ENCODE data around the gene AZIN2.
"Not testable (repeated sequence)": the region's sequence is repeated elsewhere in the genome, so short reads cannot be mapped to it uniquely, and the experiment has no call there.

The AZIN2 gene

GRCh38 chr1:33131191-33131590 is 50.2 kb downstream of the AZIN2 start:
- no peak for DNase-seq

GRCh38 chr1:33132549-33132948 is 51.6 kb downstream of the AZIN2 start:
- DNase-seq: no peak

GRCh38 chr1:33133478-33134105 is 52.6 kb downstream of the AZIN2 start:
- DNase-seq: no peak

GRCh38 chr1:33136041-33136440 is 55.1 kb downstream of the AZIN2 start:
- DNase-seq: not testable (repeated sequence)

GRCh38 chr1:33137800-33138199 is 56.8 kb downstream of the AZIN2 start:
- no peak for DNase-seq

GRCh38 chr1:33140153-33141149 is 59.5 kb downstream of the AZIN2 start:
- DNase-seq: no peak

- DNase-seq: no peak
Observed at GRCh38 chr1:33141216-33141615, 60.3 kb downstream of the AZIN2 start.

- no peak for DNase-seq
Observed at GRCh38 chr1:33141781-33142180, 60.8 kb downstream of the AZIN2 start.

- DNase-seq: no peak
Observed at GRCh38 chr1:33142483-33143064, 61.6 kb downstream of the AZIN2 start.

- no peak for DNase-seq
Observed at GRCh38 chr1:33143176-33143575, 62.2 kb downstream of the AZIN2 start.

- DNase-seq: no peak
Observed at GRCh38 chr1:33143698-33144097, 62.7 kb downstream of the AZIN2 start.

- DNase-seq: no peak
Observed at GRCh38 chr1:33146003-33146402, 65.0 kb downstream of the AZIN2 start.

- DNase-seq: no peak
Observed at GRCh38 chr1:33147275-33147996, 66.5 kb downstream of the AZIN2 start.

- no peak for DNase-seq
Observed at GRCh38 chr1:33147997-33148314, 67.0 kb downstream of the AZIN2 start.

- DNase-seq: no peak
Observed at GRCh38 chr1:33148615-33149014, 67.7 kb downstream of the AZIN2 start.

GRCh38 chr1:33149453-33150190 is 68.7 kb downstream of the AZIN2 start:
- no peak for DNase-seq

GRCh38 chr1:33150522-33150921 is 69.6 kb downstream of the AZIN2 start:
- DNase-seq: no peak

GRCh38 chr1:33151116-33151515 is 70.2 kb downstream of the AZIN2 start:
- DNase-seq: no peak

GRCh38 chr1:33152685-33153432 is 71.9 kb downstream of the AZIN2 start:
- no peak for DNase-seq

- no peak for DNase-seq
Observed at GRCh38 chr1:33153650-33154049, 72.7 kb downstream of the AZIN2 start.

- no peak for DNase-seq
Observed at GRCh38 chr1:33155877-33156538, 75.1 kb downstream of the AZIN2 start.

Data from GF-D8 (cell line).